ENCODE data around the gene ZNF24. TPM values are rescaled to one million over a fixed set of nuclear protein-coding genes. Genes with fewer than 3 reads are reported as not detected.

The ZNF24 gene
- total RNA-seq, 1 experiment from 2014 or later, result 46.8 TPM

- ATAC-seq, result no peak
- no peak for DNase-seq (ENCODE audit: low read depth, low spot score)
- intact Hi-C loops (cut with micrococcal nuclease; ENCODE audit: unreplicated experiment) (no loop called here), in situ Hi-C loops (cut with HindIII; ENCODE audit: low pct_unique_long_range_greater_than_20kb, low sequenced_read_pairs) (no loop called here)
- CTCF ChIA-PET, result no interaction called here
- no peaks in the 10 kb centered on the region; the same call in 1 of the 2 replicates for H3K9me3 ChIP-seq (ENCODE audit: control insufficient read depth, insufficient read depth, low read depth, low read length)
- H3K27ac ChIP-seq (ENCODE audit: low read length), result no peak overlapping the region
- H3K27me3 ChIP-seq (ENCODE audit: control insufficient read depth, insufficient read depth, low read length), result no peaks in the 10 kb centered on the region
- H3K4me1 ChIP-seq (ENCODE audit: control insufficient read depth, insufficient read depth, low read length), result no peaks in the 10 kb centered on the region
- BruUV-seq (replicated peaks), result no TSS peak
- H3K4me3 ChIP-seq (ENCODE audit: low read depth in 2 of 2, low read length in 2 of 2), result no peak overlapping the region
- POLR2A ChIA-PET, result no interaction called here
- no peaks in the 10 kb centered on the region for H3K36me3 ChIP-seq (ENCODE audit: control insufficient read depth, insufficient read depth, low read length)
- TF ChIP-seq, protein P1, sequence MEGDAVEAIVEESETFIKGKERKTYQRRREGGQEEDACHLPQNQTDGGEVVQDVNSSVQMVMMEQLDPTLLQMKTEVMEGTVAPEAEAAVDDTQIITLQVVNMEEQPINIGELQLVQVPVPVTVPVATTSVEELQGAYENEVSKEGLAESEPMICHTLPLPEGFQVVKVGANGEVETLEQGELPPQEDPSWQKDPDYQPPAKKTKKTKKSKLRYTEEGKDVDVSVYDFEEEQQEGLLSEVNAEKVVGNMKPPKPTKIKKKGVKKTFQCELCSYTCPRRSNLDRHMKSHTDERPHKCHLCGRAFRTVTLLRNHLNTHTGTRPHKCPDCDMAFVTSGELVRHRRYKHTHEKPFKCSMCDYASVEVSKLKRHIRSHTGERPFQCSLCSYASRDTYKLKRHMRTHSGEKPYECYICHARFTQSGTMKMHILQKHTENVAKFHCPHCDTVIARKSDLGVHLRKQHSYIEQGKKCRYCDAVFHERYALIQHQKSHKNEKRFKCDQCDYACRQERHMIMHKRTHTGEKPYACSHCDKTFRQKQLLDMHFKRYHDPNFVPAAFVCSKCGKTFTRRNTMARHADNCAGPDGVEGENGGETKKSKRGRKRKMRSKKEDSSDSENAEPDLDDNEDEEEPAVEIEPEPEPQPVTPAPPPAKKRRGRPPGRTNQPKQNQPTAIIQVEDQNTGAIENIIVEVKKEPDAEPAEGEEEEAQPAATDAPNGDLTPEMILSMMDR (IDR thresholded peaks at IDR 0.05), result no peak
- no peak for TF ChIP-seq SIN3A (IDR thresholded peaks at IDR 0.05; ENCODE audit: borderline replicate concordance, insufficient read depth, low read depth, low read length)
Observed at GRCh38 chr18:35324926-35325655, 19.1 kb downstream of the ZNF24 start.

DNA sequence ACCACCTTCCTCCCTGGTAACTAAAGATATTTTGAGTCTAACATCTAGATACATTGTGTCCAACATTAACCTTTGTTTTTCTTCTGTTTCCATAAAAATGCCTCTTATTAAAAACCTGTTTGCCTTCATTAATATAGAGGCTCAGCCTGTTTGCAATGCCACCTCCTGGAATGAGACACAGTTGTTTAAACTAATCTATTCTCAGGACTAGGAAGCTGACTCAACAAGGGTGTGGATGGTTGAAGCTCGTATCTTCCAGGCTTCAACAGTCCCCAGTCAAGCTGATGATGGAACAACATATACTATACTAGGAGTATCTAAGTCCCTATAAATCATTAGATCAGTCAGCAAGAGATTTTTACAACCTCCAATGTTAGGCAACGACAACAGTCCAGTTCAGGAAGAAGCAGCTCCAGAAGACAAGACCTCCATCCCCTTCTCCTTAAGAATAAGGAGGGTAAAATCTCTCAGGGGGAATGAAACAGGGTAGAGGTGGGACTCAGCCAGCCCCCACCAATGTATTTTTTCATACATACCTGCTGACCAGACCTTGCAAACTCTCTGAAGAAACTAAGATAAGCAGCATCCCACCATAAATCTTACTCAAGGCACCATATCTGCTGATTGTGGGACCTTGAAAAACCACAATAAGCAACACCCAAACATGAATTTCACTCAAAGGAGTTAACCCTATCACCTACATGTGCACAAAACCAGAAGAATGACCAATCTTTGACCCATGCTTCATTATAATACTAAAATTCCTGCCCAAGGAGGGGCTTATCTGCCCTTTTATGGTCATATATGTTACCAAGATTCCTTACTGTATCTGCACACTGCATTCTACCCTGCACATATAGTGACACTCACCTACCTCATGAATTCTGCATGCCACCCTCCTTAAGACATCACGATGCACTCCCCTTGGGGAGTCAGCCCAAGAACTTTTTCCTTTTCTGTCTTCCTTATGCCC lies 21.4 kb downstream of the ZNF24 start:
- in situ Hi-C loops (cut with HindIII; ENCODE audit: low pct_unique_long_range_greater_than_20kb, low sequenced_read_pairs) (no loop called here), intact Hi-C loops (cut with micrococcal nuclease; ENCODE audit: unreplicated experiment) (no loop called here)
- Histone ChIP-seq H3K27me3 (ENCODE audit: control insufficient read depth, insufficient read depth, low read length) (no peaks in the 10 kb centered on the region), H3K4me3 (ENCODE audit: low read depth in 2 of 2, low read length in 2 of 2) (no peak overlapping the region), H3K9me3 (ENCODE audit: control insufficient read depth, insufficient read depth, low read depth, low read length) (no peaks in the 10 kb centered on the region), H3K27ac (ENCODE audit: low read length) (no peak overlapping the region), H3K36me3 (ENCODE audit: control insufficient read depth, insufficient read depth, low read length) (no peaks in the 10 kb centered on the region), H3K4me1 (ENCODE audit: control insufficient read depth, insufficient read depth, low read length) (no peaks in the 10 kb centered on the region)
- ChIA-PET POLR2A (no interaction called here), CTCF (no interaction called here)
- DNase-seq (ENCODE audit: low read depth, low spot score) (no peak), ATAC-seq (no peak)
- no peak for TF ChIP-seq TCF7L2 (IDR thresholded peaks at IDR 0.05; ENCODE audit: low read depth, low read length)
- no TSS peak for BruUV-seq (replicated peaks)

DNA sequence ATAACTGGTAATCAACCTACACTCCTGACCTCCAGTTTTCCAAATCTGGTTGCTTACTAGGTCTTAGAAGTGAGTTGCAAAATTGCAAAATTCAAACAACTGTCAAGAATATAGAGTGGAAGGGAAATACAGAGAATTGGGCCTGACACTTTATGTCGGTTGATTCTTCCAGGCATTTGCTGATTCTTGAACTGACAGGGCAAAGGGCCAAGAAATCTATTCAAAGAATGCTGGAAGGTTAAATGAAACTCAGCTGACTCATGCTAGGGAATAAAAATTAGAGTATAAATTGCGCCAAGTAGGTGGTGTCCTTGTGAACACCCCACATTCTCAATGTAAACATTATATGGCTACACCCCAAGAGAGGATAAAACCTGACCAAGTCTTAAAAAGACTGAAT lies 32.7 kb downstream of the ZNF24 start:
- TF ChIP-seq POLR2AphosphoS5 (IDR thresholded peaks at IDR 0.05; ENCODE audit: low read depth, low read length) (no peak), REST (IDR thresholded peaks at IDR 0.05; ENCODE audit: insufficient read depth in 1 of 2, low read depth in 2 of 2, low read length in 1 of 2) (no peak), TCF7L2 (IDR thresholded peaks at IDR 0.05; ENCODE audit: low read depth, low read length) (no peak), SIN3A (IDR thresholded peaks at IDR 0.05; ENCODE audit: borderline replicate concordance, insufficient read depth, low read depth, low read length) (no peak)
- TF ChIP-seq, protein P1 (IDR thresholded peaks at IDR 0.05), result no peak
- CTCF ChIA-PET, result no interaction called here
- H3K36me3 ChIP-seq (ENCODE audit: control insufficient read depth, insufficient read depth, low read length), result no peaks in the 10 kb centered on the region
- ATAC-seq, result no peak
- intact Hi-C loops (cut with micrococcal nuclease; ENCODE audit: unreplicated experiment) (no loop called here), in situ Hi-C loops (cut with HindIII; ENCODE audit: low pct_unique_long_range_greater_than_20kb, low sequenced_read_pairs) (no loop called here)
- H3K27ac ChIP-seq (ENCODE audit: low read length), result no peak overlapping the region
- H3K4me3 ChIP-seq (ENCODE audit: low read depth in 2 of 2, low read length in 2 of 2), result no peak overlapping the region
- POLR2A ChIA-PET, result interaction anchor here (0.5 kb wide), 1 partner anchor 9 kb away, joined by 3 read pairs; no protein-coding TSS in a partner anchor
- H3K9me3 ChIP-seq (ENCODE audit: control insufficient read depth, insufficient read depth, low read depth, low read length), result peaks cover 57% of the 10 kb centered on the region
- DNase-seq (ENCODE audit: low read depth, low spot score), result no peak
- H3K27me3 ChIP-seq (ENCODE audit: control insufficient read depth, insufficient read depth, low read length), result no peaks in the 10 kb centered on the region
- BruUV-seq (replicated peaks), result no TSS peak
- no peaks in the 10 kb centered on the region for H3K4me1 ChIP-seq (ENCODE audit: control insufficient read depth, insufficient read depth, low read length)

Measured in Panc1 (cell line).